Adrenal gland (tissue), 12 donors: ENCODE measurements around the gene YTHDF1. TPM values are rescaled to one million over a fixed set of nuclear protein-coding genes. Genes with fewer than 3 reads are reported as not detected.

Experiments used
- DNase-seq, 7 donors: peaks; one replicate each; pipeline ENCODE4 v3.0.0-alpha.2; 2019 to 2020
- H3K27ac ChIP-seq, 5 donors: fragments of 200-600 bp; sonication (generic) in 4 of 5; 1 replicate in 3 of 5; 2 replicates in 2 of 5; pipeline versions ENCODE4 v1.5.1 to v1.8.0; 2016 to 2020; ENCODE audit warnings: mild to moderate bottlenecking in 1 of 5
- H3K27me3 ChIP-seq: fragments of 200-600 bp; 2 replicates; pipeline ENCODE4 v1.8.0; 2021
- H3K36me3 ChIP-seq, 2 donors: fragments of 200-600 bp; replicated peaks in 1 of 2; 1 replicate in 1 of 2; 2 replicates in 1 of 2; pipeline versions ENCODE4 v1.5.1 to v1.8.0; 2018 to 2022
- H3K4me1 ChIP-seq, 2 donors: fragments of 200-600 bp; replicated peaks in 1 of 2; 1 replicate in 1 of 2; 2 replicates in 1 of 2; pipeline versions ENCODE4 v1.5.1 to v1.8.0; 2018 to 2021
- H3K4me3 ChIP-seq, 4 donors: fragments of 200-600 bp; sonication (generic) in 3 of 4; one replicate each; pipeline ENCODE4 v1.5.1; 2016 to 2018
- H3K9me3 ChIP-seq, 3 donors: fragments of 200-600 bp; sonication (generic) in 1 of 3; replicated peaks in 1 of 3; 1 replicate in 2 of 3; 2 replicates in 1 of 3; pipeline versions ENCODE4 v1.5.1 to v1.8.0; 2016 to 2021
- CTCF ChIP-seq, 6 experiments: fragments of 450-650 bp in 4 of 6; fragments of 200-600 bp in 2 of 6; sonication (generic) in 1 of 6; IDR thresholded peaks; 1 replicate in 5 of 6; 2 replicates in 1 of 6; pipeline versions ENCODE4 v1.5.1 to v1.8.0; 2016 to 2021; ENCODE audit warnings: antibody characterized with exemption in 6 of 6, mild to moderate bottlenecking in 2 of 6, moderate library complexity in 1 of 6
- POLR2A ChIP-seq, 2 donors: fragments of 450-650 bp; IDR thresholded peaks; one replicate each; pipeline ENCODE4 v1.6.1; 2017; ENCODE audit warnings: antibody characterized with exemption in 2 of 2, mild to moderate bottlenecking in 2 of 2, moderate library complexity in 1 of 2
- WGBS, 4 donors: extraction: QIAGEN DNeasy Blood & Tissue Kit in 2 of 4; methylation state at CpG; one replicate each; pipeline versions ENCODE4 v1.1.5 to v1.1.7; 2013 to 2017; 5-methylcytosine and 5-hydroxymethylcytosine counted together
- intact Hi-C, 2 donors: fragments of 100-400 bp; cut with DNase I; formaldehyde crosslinking; loops; one replicate each; pipeline versions ENCODE4 v1.14.1 to v1.15.0; 2022 to 2023
- polyA plus RNA-seq, 3 donors: library from polyadenylated mRNA; stranded (reverse); fragments of 200-250 nt in 2 of 3; fragments of 350-450 nt in 1 of 3; fragmentation: Illumina TruSeq in 1 of 3; extraction: RNeasy Lipid Tissue Mini Kit (QIAGEN cat#74804) in 1 of 3; gene quantifications; one replicate each; pipeline ENCODE4 v1.2.3, GENCODE V29; 2013 to 2014
- total RNA-seq, 9 donors: library from RNA; depleted of rRNA in 4 of 9; stranded (reverse); fragments of >200 nt in 4 of 9; fragments of 120-200 nt in 1 of 9; fragmentation: NEBNext Ultra II Directional in 1 of 9; extraction: Animal tissue kit (Norgen Biotek cat#: 25700) in 1 of 9; gene quantifications; one replicate each; pipeline versions ENCODE4 v1.1.0 to v1.2.4, GENCODE V29; 2013 to 2023
- donor health status: healthy with polysubstance abuse.
- donor health status: Bipolar disorder and iron deficiency.
- donor health status: DM: yes; HTN: yes; CAD: no.
- donor health status: DM: no; HTN: no; CAD: no.
- donor health status: DM: no; HTN: no; CAD: no.
- donor health status: DM: yes; HTN: yes; CAD: no.

The YTHDF1 gene
- total and polyA plus RNA-seq, 12 donors, result 18.1 to 41.9 (median 32.5) TPM

GRCh38 chr20:63152322-63153253, 63.3 kb downstream of the YTHDF1 start:
- Histone ChIP-seq H3K27me3 (peaks cover 28% of the 10 kb centered on the region), H3K36me3 (no peaks in the 10 kb centered on the region), H3K4me1 (no peaks in the 10 kb centered on the region), H3K9me3 (peaks cover 0 to 1% (median 0%) of the 10 kb centered on the region in 3 donors), H3K27ac (no peak overlapping the region), H3K4me3 (no peak overlapping the region)
- intact Hi-C loops, result no loop called here
- TF ChIP-seq CTCF (IDR thresholded peaks at IDR 0.05) (no peak), POLR2A (IDR thresholded peaks at IDR 0.05) (no peak)
- 62 to 79% (median 68%) methylated on average over 15 to 28 of the region's 28 CpGs for WGBS, 4 donors
- no peak for DNase-seq

- no peak overlapping the region for H3K27ac ChIP-seq
Observed at GRCh38 chr20:63151554-63152321, 64.2 kb downstream of the YTHDF1 start.

GRCh38 chr20:63150911-63151531, 64.9 kb downstream of the YTHDF1 start:
- peaks cover 28% of the 10 kb centered on the region for H3K27me3 ChIP-seq

More at GRCh38 chr20:63151554-63152321, 64.2 kb downstream of the YTHDF1 start:
- intact Hi-C loops, result no loop called here
- Histone ChIP-seq H3K36me3 (no peaks in the 10 kb centered on the region), H3K9me3 (peaks cover 0 to 10% (median 0%) of the 10 kb centered on the region in 3 donors), H3K4me3 (no peak overlapping the region), H3K27me3 (peaks cover 28% of the 10 kb centered on the region), H3K4me1 (no peaks in the 10 kb centered on the region)
- WGBS, 4 donors, result 45 to 64% (median 47%) methylated on average over 30 to 40 of the region's 40 CpGs
- TF ChIP-seq CTCF (IDR thresholded peaks at IDR 0.05) (no peak), POLR2A (IDR thresholded peaks at IDR 0.05) (no peak)
- no peak for DNase-seq

More at GRCh38 chr20:63150911-63151531, 64.9 kb downstream of the YTHDF1 start:
- TF ChIP-seq POLR2A (IDR thresholded peaks at IDR 0.05), result no peak
- TF ChIP-seq CTCF (IDR thresholded peaks at IDR 0.05), result no peak
- H3K27ac ChIP-seq, result no peak overlapping the region
- H3K36me3 ChIP-seq, result no peaks in the 10 kb centered on the region
- H3K4me1 ChIP-seq, result no peaks in the 10 kb centered on the region
- no peak overlapping the region for H3K4me3 ChIP-seq
- intact Hi-C loops, result no loop called here
- DNase-seq, result no peak
- WGBS, 4 donors, result 46 to 84% (median 77%) methylated on average over 8 to 23 of the region's 23 CpGs
- H3K9me3 ChIP-seq, result peaks cover 0 to 10% (median 0%) of the 10 kb centered on the region in 3 donors
